HG03039 (cell line): ENCODE results near the gene ATP1B2.
"Not testable (repeated sequence)": the region's sequence is repeated elsewhere in the genome, so short reads cannot be mapped to it uniquely, and the experiment has no call there.

Experiments
- ATAC-seq: cut with Tn5 transposase; IDR thresholded peaks from one replicate; pipeline ENCODE4 v1.9.1; 2021; ENCODE audit warnings: mild to moderate bottlenecking, moderate library complexity; ENCODE audit not compliant: unreplicated experiment

ATP1B2 gene

DNA sequence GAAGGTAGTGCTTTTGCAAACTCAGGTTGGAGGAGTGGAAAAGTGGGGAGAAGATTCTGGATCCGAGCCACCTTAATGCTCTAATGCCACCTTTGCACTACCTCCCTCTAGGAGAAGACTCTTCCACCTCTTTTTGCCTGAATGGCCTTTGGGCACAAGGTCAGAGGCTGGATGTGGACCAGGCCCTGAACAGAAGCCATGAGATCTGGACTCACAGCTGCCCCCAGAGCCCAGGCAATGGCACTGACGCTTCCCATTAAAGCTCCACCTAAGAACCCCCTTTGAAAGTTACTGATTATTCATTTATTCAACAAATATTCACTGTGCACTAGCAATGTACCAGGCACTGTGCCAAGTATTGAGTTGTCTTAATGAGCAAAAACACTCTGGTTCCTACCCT, 17.6 kb upstream of the ATP1B2 start:
- no peak for ATAC-seq

DNA sequence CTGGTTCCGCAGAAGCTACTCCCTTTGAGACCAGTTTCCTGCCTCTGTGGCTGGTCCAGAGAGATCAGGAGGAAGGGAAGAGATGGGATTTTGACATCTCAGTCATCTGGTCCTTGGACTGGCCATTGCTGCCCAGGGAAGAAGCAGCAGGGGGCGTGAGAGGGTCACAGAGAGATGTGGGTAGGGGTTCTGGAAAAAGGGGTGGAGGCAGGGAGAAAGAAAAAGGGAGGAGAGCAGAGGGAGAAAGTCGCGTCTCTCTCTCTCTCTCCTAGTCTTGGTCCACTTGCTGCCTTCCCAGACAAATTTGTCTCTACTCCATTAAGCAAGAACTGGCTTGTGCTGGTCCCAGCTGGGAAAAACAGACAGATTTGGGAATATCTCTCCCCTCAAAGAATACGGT, 16.3 kb upstream of the ATP1B2 start:
- no peak for ATAC-seq

DNA sequence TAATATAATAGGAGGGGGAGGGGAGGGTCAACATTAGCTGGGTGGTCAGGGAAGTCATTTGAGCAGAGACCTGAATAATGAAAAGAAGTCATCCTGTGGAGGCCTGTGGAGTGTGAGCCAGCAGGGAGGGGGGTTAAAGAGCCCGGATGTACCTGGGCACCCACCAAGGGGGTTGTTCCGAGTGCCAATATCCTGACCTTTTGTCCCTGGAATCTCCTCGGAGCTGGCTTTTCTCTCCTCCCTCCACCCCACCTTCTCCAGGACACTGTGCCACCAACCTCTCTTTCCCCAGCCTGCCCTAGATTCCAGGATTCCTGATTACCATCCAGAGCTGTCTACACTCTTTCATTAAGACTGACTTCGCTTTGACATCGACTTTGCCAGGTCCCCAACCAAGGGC, 14.6 kb upstream of the ATP1B2 start:
- ATAC-seq, result no peak

DNA sequence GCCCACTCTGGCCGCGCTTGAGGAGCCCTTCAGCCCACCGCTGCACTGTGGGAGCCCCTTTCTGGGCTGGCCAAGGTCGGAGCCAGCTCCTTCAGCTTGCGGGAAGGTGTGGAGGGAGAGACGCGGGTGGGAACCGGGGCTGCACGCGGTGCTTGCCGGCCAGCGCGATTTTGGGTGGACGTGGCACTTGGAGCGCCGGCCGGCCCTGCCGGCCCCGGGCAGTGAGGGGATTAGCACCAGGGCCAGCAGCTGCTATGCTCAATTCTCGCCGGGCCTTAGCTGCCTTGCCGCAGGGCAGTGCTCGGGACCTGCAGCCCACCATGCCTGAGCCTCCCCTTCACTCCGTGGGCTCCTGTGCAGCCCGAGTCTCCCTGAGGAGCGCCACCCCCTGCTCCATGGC, 9.9 kb upstream of the ATP1B2 start:
- ATAC-seq, result no peak

DNA sequence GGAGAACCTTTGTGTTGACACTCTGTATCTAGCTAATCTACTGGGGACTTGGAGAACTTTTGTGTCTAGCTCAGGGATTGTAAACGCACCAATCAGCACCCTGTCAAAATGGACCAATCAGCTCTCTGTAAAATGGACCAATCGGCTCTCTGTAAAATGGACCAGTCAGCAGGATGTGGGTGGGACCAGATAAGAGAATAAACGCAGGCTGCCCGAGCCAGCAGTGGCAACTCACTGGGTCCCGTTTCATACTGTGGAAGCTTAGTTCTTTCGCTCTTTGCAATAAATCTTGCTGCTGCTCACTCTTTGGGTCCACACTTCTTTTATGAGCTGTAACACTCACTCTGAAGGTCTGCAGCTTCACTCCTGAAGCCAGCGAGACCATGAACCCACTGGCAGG, 9.1 kb upstream of the ATP1B2 start:
- ATAC-seq, result not testable (repeated sequence)

GRCh38 chr17:7644775-7645174, 6.0 kb upstream of the ATP1B2 start:
- no peak for ATAC-seq

GRCh38 chr17:7646457-7646856, 4.3 kb upstream of the ATP1B2 start:
- ATAC-seq, result no peak

GRCh38 chr17:7647018-7647417, 3.7 kb upstream of the ATP1B2 start:
- no peak for ATAC-seq

- no peak for ATAC-seq
Observed at GRCh38 chr17:7651097-7651664, 455 bp downstream of the ATP1B2 start.

DNA sequence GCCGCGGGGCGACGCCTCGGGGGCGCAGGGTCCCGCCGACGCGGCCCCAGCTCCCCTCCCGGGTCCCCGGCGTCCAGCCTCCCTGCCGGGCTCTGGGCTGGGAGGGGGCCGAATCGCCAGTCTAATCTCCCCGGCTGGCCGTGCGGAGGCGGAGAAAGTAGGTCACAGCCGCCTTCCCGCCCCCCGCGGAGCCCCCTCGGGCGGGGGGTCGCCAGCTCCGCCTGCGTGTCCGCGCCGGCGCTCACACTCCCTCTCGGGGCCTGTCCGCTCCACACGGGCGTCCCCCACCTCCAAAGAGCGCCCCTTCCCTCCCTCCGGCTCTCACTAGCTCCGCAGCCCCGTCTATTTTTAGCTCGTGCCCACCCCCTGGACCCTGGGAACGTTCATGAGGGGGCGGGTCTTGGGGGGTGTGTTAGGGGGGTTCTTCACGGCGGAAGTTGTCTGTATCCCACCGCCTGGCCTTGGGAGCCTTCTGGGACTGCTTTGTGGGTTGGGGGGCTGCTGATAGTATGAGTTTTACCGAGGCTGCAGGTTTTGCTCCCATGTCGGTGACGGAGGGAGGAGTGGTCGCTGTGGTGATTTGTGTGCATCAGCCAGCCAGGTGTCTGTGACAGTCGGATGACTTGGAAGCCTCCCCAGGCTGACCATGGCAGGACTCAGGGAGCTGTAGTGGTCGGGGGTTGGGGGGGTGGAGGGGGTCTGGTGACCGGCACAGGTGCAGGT, 1.1 kb downstream of the ATP1B2 start:
- ATAC-seq, result no peak

GRCh38 chr17:7652388-7653356, 1.9 kb downstream of the ATP1B2 start:
- no peak for ATAC-seq

DNA sequence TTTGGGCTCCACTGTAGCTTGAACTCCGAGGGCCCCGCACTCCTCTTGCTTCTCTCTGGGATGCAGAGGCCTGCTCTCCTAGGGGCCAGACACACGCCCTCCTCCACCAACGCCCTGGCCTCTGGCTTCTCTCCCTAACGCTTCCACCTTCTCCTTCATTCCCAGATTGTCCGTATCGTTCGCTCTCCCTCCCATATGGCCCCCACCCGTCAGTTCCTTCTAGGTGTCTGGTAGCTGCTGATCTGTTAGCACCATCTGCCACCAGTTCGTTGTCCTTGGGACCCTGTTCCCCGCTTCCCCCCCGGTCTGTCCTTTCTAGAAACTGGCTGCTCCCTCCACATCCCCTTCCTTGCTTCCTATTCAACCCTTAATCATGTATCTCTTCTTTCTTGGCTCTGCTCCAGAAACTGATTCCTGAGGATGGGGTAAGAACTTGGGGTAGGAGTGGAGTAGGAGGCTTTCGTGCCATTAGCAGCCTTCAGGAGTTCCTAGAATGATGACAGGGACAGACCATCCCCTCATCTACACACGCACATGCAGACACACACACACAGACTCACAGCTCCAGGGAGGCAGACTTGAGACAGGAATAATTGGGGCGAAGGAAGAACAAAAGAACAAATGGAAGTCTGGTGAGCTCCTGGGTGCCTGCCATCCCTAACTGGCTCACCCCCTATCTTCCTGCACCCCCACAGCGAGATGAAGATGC, 4.3 kb downstream of the ATP1B2 start:
- no peak for ATAC-seq

DNA sequence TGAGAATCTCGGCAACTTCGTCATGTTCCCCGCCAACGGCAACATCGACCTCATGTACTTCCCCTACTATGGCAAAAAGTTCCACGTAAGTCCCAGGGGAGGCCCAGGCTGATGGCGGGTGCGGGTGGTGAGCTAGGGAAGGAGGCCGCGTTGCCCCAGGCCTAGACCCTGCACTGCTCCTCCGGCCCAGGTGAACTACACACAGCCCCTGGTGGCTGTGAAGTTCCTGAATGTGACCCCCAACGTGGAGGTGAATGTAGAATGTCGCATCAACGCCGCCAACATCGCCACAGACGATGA, 4.8 kb downstream of the ATP1B2 start:
- ATAC-seq, result no peak

- ATAC-seq, result no peak
Observed at GRCh38 chr17:7656958-7657609, 6.4 kb downstream of the ATP1B2 start.

GRCh38 chr17:7667656-7668406, 17.1 kb downstream of the ATP1B2 start:
- no peak for ATAC-seq

DNA sequence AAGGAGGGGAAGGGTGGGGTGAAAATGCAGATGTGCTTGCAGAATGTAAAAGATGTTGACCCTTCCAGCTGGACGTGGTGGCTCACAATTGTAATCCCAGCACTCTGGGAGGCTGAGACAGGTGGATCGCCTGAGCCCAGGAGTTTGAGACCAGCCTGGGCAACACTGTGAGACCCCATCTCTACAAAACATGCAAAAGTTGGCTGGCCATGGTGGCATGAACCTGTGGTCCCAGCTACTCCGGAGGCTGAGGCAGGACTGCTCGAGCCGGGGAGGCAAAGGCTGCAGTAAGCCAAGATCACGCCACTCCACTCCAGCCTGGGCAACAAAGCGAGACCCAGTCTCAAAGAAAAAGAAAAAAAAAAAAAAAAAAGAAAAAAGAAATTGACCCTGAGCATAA, 17.8 kb downstream of the ATP1B2 start:
- ATAC-seq, result no peak

DNA sequence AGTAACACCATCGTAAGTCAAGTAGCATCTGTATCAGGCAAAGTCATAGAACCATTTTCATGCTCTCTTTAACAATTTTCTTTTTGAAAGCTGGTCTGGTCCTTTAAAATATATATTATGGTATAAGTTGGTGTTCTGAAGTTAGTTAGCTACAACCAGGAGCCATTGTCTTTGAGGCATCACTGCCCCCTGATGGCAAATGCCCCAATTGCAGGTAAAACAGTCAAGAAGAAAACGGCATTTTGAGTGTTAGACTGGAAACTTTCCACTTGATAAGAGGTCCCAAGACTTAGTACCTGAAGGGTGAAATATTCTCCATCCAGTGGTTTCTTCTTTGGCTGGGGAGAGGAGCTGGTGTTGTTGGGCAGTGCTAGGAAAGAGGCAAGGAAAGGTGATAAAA, 22.5 kb downstream of the ATP1B2 start:
- ATAC-seq, result no peak

DNA sequence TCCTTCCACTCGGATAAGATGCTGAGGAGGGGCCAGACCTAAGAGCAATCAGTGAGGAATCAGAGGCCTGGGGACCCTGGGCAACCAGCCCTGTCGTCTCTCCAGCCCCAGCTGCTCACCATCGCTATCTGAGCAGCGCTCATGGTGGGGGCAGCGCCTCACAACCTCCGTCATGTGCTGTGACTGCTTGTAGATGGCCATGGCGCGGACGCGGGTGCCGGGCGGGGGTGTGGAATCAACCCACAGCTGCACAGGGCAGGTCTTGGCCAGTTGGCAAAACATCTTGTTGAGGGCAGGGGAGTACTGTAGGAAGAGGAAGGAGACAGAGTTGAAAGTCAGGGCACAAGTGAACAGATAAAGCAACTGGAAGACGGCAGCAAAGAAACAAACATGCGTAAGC, 24.2 kb downstream of the ATP1B2 start:
- no peak for ATAC-seq

DNA sequence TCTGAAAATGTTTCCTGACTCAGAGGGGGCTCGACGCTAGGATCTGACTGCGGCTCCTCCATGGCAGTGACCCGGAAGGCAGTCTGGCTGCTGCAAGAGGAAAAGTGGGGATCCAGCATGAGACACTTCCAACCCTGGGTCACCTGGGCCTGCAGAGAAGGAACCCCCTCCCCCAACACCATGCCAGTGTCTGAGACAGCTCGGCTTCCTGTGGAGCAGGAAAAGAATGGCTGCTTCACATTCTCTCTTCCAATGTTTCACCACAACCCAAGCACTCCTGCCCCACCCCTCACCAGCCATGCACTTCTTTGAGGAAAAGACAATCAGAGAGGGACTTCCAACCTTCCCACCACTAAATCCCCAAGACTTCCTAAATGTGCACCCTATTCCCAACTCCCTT, 25.8 kb downstream of the ATP1B2 start:
- no peak for ATAC-seq

DNA sequence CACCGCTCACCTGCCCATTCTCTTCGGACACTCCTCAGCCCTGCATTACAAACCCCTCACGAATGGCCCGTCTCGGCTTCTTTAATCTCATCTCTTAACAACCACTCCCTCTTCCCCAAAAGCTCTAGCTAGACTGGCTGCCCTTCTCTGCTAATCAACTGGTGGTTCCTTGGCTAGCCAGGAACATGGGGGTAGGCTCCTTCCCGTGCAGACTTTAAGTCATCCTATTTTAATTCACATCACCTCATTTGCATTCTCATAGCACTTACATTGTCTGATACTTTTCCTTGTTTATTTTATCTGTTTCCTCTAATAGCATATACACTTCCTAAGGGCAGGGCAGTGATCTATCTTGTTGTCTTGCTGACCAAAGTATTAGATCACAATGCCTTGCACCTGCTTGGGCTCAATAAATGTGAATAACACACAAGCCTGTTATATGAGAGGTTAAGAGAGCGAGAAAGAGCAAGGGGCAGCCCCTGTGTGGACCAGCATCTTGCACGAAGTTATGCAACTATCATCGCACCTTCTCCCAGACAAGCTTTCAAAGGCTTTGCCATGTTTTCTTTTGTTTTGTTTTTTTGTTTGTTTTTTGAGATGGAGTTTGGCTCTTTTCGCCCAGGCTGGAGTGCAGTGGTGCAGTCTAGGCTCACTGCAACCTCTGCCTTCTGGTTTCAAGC, 26.8 kb downstream of the ATP1B2 start:
- ATAC-seq, result no peak
